ENCODE results near the gene MEI4.
"Not testable (repeated sequence)": the region's sequence is repeated elsewhere in the genome, so short reads cannot be mapped to it uniquely, and the experiment has no call there.

The MEI4 gene

GRCh38 chr6:77652739-77653138, at the start of gene MEI4:
Gene MEI4 (plus strand): TSS chr6:77653039. CDS start chr6:77690672, 37,633 bp downstream.
- DNase-seq (ENCODE audit: low read depth): no peak

GRCh38 chr6:77604476-77604875, 48.4 kb upstream of the MEI4 start:
- DNase-seq (ENCODE audit: low read depth): no peak

GRCh38 chr6:77607004-77607403, 45.8 kb upstream of the MEI4 start:
- DNase-seq (ENCODE audit: low read depth): no peak

GRCh38 chr6:77609106-77609505, 43.7 kb upstream of the MEI4 start:
- no peak for DNase-seq (ENCODE audit: low read depth)

- DNase-seq (ENCODE audit: low read depth): no peak
Measured at GRCh38 chr6:77619114-77619513, 33.7 kb upstream of the MEI4 start.

- DNase-seq (ENCODE audit: low read depth): no peak
Measured at GRCh38 chr6:77620278-77620882, 32.5 kb upstream of the MEI4 start.

GRCh38 chr6:77624515-77624914, 28.3 kb upstream of the MEI4 start:
- no peak for DNase-seq (ENCODE audit: low read depth)

GRCh38 chr6:77626426-77626825, 26.4 kb upstream of the MEI4 start:
- DNase-seq (ENCODE audit: low read depth): no peak

- DNase-seq (ENCODE audit: low read depth): no peak
Measured at GRCh38 chr6:77630014-77630413, 22.8 kb upstream of the MEI4 start.

GRCh38 chr6:77633471-77633870, 19.4 kb upstream of the MEI4 start:
- DNase-seq (ENCODE audit: low read depth): no peak

GRCh38 chr6:77633993-77634715, 18.7 kb upstream of the MEI4 start:
- no peak for DNase-seq (ENCODE audit: low read depth)

GRCh38 chr6:77638129-77638830, 14.6 kb upstream of the MEI4 start:
- no peak for DNase-seq (ENCODE audit: low read depth)

GRCh38 chr6:77644102-77644705, 8.6 kb upstream of the MEI4 start:
- DNase-seq (ENCODE audit: low read depth): no peak

- no peak for DNase-seq (ENCODE audit: low read depth)
Measured at GRCh38 chr6:77650098-77650663, 2.7 kb upstream of the MEI4 start.

GRCh38 chr6:77653816-77654215, 977 bp downstream of the MEI4 start:
- no peak for DNase-seq (ENCODE audit: low read depth)

- not testable (repeated sequence) for DNase-seq (ENCODE audit: low read depth)
Measured at GRCh38 chr6:77655035-77655434, 2.2 kb downstream of the MEI4 start.

GRCh38 chr6:77656999-77657764, 4.3 kb downstream of the MEI4 start:
- no peak for DNase-seq (ENCODE audit: low read depth)

GRCh38 chr6:77666340-77666739, 13.5 kb downstream of the MEI4 start:
- no peak for DNase-seq (ENCODE audit: low read depth)

- no peak for DNase-seq (ENCODE audit: low read depth)
Measured at GRCh38 chr6:77666846-77667245, 14.0 kb downstream of the MEI4 start.

GRCh38 chr6:77669913-77670312, 17.1 kb downstream of the MEI4 start:
- DNase-seq (ENCODE audit: low read depth): no peak

- DNase-seq (ENCODE audit: low read depth): no peak
Measured at GRCh38 chr6:77674211-77674610, 21.4 kb downstream of the MEI4 start.

GRCh38 chr6:77678048-77678447, 25.2 kb downstream of the MEI4 start:
- DNase-seq (ENCODE audit: low read depth): no peak
